ENCODE data around the gene DICER1.

GRCh38 chr14:95137804-95138167, 19.5 kb downstream of the DICER1 start:
- TF ChIP-seq POLR2A (IDR thresholded peaks at IDR 0.05) (no peak), CTCF (IDR thresholded peaks at IDR 0.05) (no peak)

Measured in Peyer's patch (tissue), 4 donors.